CD4-positive, CD25-positive, alpha-beta regulatory T cell (primary cell): Measurements from ENCODE around the gene GALR2. TPM values are rescaled to one million over a fixed set of nuclear protein-coding genes. Genes with fewer than 3 reads are reported as not detected.
A peak's percentile ranks its signal among the peaks of the same experiment; 100 is the strongest.

Experiments used
- ATAC-seq, 2 donors: fragments of 150-1000 bp; cut with Tn5 transposase; one replicate each; pipeline ENCODE4 v1.10.0; 2021; ENCODE audit warnings: low read depth in 2 of 2, moderate number of reproducible peaks in 2 of 2, moderate library complexity in 1 of 2
- DNase-seq, 3 donors: peaks; one replicate each; pipeline versions ENCODE4 v3.0.0 to v3.0.0-alpha.2; 2012 to 2022; ENCODE audit warnings: mixed read lengths in 1 of 3
- H3K27ac ChIP-seq: one replicate; pipeline ENCODE4 v1.7.0; 2013; ENCODE audit warnings: mild to moderate bottlenecking, low read length; ENCODE audit not compliant: insufficient read depth, poor library complexity, severe bottlenecking
- H3K27me3 ChIP-seq: one replicate; pipeline ENCODE4 v1.7.0; 2013; ENCODE audit warnings: low read length; ENCODE audit not compliant: control insufficient read depth, insufficient read depth
- H3K36me3 ChIP-seq: one replicate; pipeline ENCODE4 v1.7.0; 2013; ENCODE audit warnings: mild to moderate bottlenecking, low read length, moderate library complexity; ENCODE audit not compliant: control insufficient read depth, insufficient read depth
- H3K4me1 ChIP-seq: 2 replicates; pipeline ENCODE4 v1.7.0; 2013; ENCODE audit warnings: mild to moderate bottlenecking, low read length; ENCODE audit not compliant: insufficient read depth, control insufficient read depth, poor library complexity, severe bottlenecking
- H3K4me3 ChIP-seq: one replicate; pipeline ENCODE4 v1.7.0; 2013; ENCODE audit warnings: low read depth, mild to moderate bottlenecking, low read length, moderate library complexity
- H3K9me3 ChIP-seq, 2 experiments: 1 replicate in 1 of 2; 2 replicates in 1 of 2; pipeline ENCODE4 v1.7.0; 2013; ENCODE audit warnings: low read length in 2 of 2, mild to moderate bottlenecking in 1 of 2, moderate library complexity in 1 of 2; ENCODE audit not compliant: control insufficient read depth in 2 of 2
- H3K27ac Mint-ChIP-seq, 3 donors: one replicate each; pipeline ENCODE4 v1.8.0; 2020 to 2022; ENCODE audit warnings: mild to moderate bottlenecking in 3 of 3, mixed read lengths in 3 of 3, moderate library complexity in 2 of 3
- H3K27me3 Mint-ChIP-seq: one replicate; pipeline ENCODE4 v1.8.0; 2022; ENCODE audit warnings: mild to moderate bottlenecking, mixed read lengths
- H3K36me3 Mint-ChIP-seq: one replicate; pipeline ENCODE4 v1.8.0; 2020; ENCODE audit warnings: mixed read lengths
- H3K4me1 Mint-ChIP-seq, 4 donors: one replicate each; pipeline ENCODE4 v1.8.0; 2020 to 2022; ENCODE audit warnings: mixed read lengths in 4 of 4, mild to moderate bottlenecking in 1 of 4
- H3K4me3 Mint-ChIP-seq, 4 donors: one replicate each; pipeline ENCODE4 v1.8.0; 2020 to 2022; ENCODE audit warnings: mild to moderate bottlenecking in 4 of 4, mixed read lengths in 4 of 4, moderate library complexity in 3 of 4
- H3K9me3 Mint-ChIP-seq, 7 donors: one replicate each; pipeline ENCODE4 v1.8.0; 2020 to 2022; ENCODE audit warnings: mixed read lengths in 7 of 7, mild to moderate bottlenecking in 3 of 7, moderate library complexity in 2 of 7
- polyA plus RNA-seq, 4 donors: library from polyadenylated mRNA; unstranded; fragments of 300-500 nt; fragmentation: Illumina TruSeq; gene quantifications; one replicate each; pipeline ENCODE4 v1.2.3, GENCODE V29; 2021
- total RNA-seq: library from RNA; stranded (reverse); gene quantifications from one replicate; pipeline ENCODE4 v1.2.3, GENCODE V29; 2022

Gene GALR2
- total and polyA plus RNA-seq, 5 donors from 2014 or later = 0.41 to 0.86 (median 0.62) TPM; not detected in 2

GRCh38 chr17:76083536-76084182, 9.1 kb downstream of the GALR2 start:
- ATAC-seq = no peak

GRCh38 chr17:76085066-76085730, 10.6 kb downstream of the GALR2 start:
- H3K4me3 ChIP-seq = no peak overlapping the region
- Mint-ChIP-seq H3K4me1 (peaks cover 0 to 5% (median 0%) of the 10 kb centered on the region in 4 donors), H3K4me3 (no peak overlapping the region), H3K36me3 (peaks cover 24% of the 10 kb centered on the region), H3K27me3 (peaks cover 4% of the 10 kb centered on the region), H3K27ac (peak overlapping the region in 1 of 3 donors; percentile 42), H3K9me3 (peaks cover 0 to 1% (median 0%) of the 10 kb centered on the region in 7 donors)
- peaks cover 2% of the 10 kb centered on the region for H3K4me1 ChIP-seq
- DNase-seq (no peak), ATAC-seq (no peak)
- H3K9me3 ChIP-seq = no peaks in the 10 kb centered on the region
- H3K27me3 ChIP-seq = no peaks in the 10 kb centered on the region
- H3K36me3 ChIP-seq = peaks cover 71% of the 10 kb centered on the region
- H3K27ac ChIP-seq = no peak overlapping the region

More at GRCh38 chr17:76083536-76084182, 9.1 kb downstream of the GALR2 start:
- Histone ChIP-seq H3K27ac (no peak overlapping the region), H3K9me3 (no peaks in the 10 kb centered on the region), H3K27me3 (no peaks in the 10 kb centered on the region), H3K4me1 (peaks cover 14% of the 10 kb centered on the region), H3K4me3 (no peak overlapping the region), H3K36me3 (peaks cover 55% of the 10 kb centered on the region)
- Mint-ChIP-seq H3K4me1 (peaks cover 0 to 16% (median 0%) of the 10 kb centered on the region in 4 donors), H3K9me3 (peaks cover 0 to 1% (median 0%) of the 10 kb centered on the region in 7 donors), H3K4me3 (no peak overlapping the region), H3K27ac (peak overlapping the region in 1 of 3 donors; percentile 49), H3K36me3 (peaks cover 21% of the 10 kb centered on the region), H3K27me3 (peaks cover 6% of the 10 kb centered on the region)
- no peak for DNase-seq

GRCh38 chr17:76085731-76086366, 11.3 kb downstream of the GALR2 start:
- Mint-ChIP-seq H3K4me3 (no peak overlapping the region), H3K36me3 (peaks cover 24% of the 10 kb centered on the region), H3K27ac (peak overlapping the region in 1 of 3 donors; percentile 42), H3K4me1 (peaks cover 0 to 5% (median 0%) of the 10 kb centered on the region in 4 donors), H3K9me3 (peaks cover 0 to 1% (median 0%) of the 10 kb centered on the region in 7 donors), H3K27me3 (peaks cover 4% of the 10 kb centered on the region)
- ATAC-seq (no peak), DNase-seq (no peak)
- Histone ChIP-seq H3K4me3 (no peak overlapping the region), H3K27ac (no peak overlapping the region), H3K9me3 (no peaks in the 10 kb centered on the region), H3K36me3 (peaks cover 77% of the 10 kb centered on the region), H3K4me1 (no peaks in the 10 kb centered on the region), H3K27me3 (no peaks in the 10 kb centered on the region)

GRCh38 chr17:76086384-76086783, 11.8 kb downstream of the GALR2 start:
- no peak for ATAC-seq
- no peak overlapping the region for H3K4me3 Mint-ChIP-seq
- DNase-seq = no peak
- Histone ChIP-seq H3K4me3 (no peak overlapping the region), H3K9me3 (no peaks in the 10 kb centered on the region), H3K36me3 (peaks cover 82% of the 10 kb centered on the region), H3K27me3 (no peaks in the 10 kb centered on the region), H3K27ac (no peak overlapping the region), H3K4me1 (no peaks in the 10 kb centered on the region)
- H3K4me1 Mint-ChIP-seq = peaks cover 0 to 7% (median 0%) of the 10 kb centered on the region in 4 donors
- H3K9me3 Mint-ChIP-seq = peaks cover 0 to 1% (median 0%) of the 10 kb centered on the region in 7 donors
- H3K36me3 Mint-ChIP-seq = peaks cover 24% of the 10 kb centered on the region
- H3K27ac Mint-ChIP-seq = peak overlapping the region in 1 of 3 donors; percentile 71
- H3K27me3 Mint-ChIP-seq = peaks cover 4% of the 10 kb centered on the region

DNA sequence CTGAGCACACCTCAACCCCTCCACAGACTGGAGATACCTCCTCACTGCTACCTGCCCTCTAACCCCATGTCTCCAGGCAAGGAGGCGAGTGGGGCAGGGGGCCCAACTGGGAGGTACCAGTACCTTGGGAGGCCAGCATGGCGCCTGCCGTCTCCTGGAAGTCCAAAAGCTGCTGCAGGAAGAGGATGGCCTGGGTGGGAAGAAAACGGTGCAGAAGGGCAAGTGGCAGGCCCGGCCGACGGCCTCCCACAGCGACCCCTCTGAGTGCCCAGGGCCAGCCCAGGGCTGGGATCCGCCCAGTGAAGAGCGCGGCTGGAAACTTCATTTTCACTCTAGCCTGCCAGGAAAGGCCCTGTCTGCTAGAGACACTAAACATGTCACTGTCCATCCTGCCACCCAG, 12.9 kb downstream of the GALR2 start:
- H3K9me3 Mint-ChIP-seq = peaks cover 0 to 1% (median 0%) of the 10 kb centered on the region in 7 donors
- H3K36me3 ChIP-seq = peaks cover 92% of the 10 kb centered on the region
- peaks cover 27% of the 10 kb centered on the region for H3K36me3 Mint-ChIP-seq
- DNase-seq (no peak), ATAC-seq (no peak)
- H3K27me3 Mint-ChIP-seq = peaks cover 4% of the 10 kb centered on the region
- no peaks in the 10 kb centered on the region for H3K27me3 ChIP-seq
- H3K4me3 Mint-ChIP-seq = no peak overlapping the region
- H3K27ac ChIP-seq = no peak overlapping the region
- no peak overlapping the region for H3K4me3 ChIP-seq
- peaks cover 0 to 10% (median 0%) of the 10 kb centered on the region in 4 donors for H3K4me1 Mint-ChIP-seq
- H3K4me1 ChIP-seq = no peaks in the 10 kb centered on the region
- H3K27ac Mint-ChIP-seq = no peak overlapping the region
- H3K9me3 ChIP-seq = no peaks in the 10 kb centered on the region

DNA sequence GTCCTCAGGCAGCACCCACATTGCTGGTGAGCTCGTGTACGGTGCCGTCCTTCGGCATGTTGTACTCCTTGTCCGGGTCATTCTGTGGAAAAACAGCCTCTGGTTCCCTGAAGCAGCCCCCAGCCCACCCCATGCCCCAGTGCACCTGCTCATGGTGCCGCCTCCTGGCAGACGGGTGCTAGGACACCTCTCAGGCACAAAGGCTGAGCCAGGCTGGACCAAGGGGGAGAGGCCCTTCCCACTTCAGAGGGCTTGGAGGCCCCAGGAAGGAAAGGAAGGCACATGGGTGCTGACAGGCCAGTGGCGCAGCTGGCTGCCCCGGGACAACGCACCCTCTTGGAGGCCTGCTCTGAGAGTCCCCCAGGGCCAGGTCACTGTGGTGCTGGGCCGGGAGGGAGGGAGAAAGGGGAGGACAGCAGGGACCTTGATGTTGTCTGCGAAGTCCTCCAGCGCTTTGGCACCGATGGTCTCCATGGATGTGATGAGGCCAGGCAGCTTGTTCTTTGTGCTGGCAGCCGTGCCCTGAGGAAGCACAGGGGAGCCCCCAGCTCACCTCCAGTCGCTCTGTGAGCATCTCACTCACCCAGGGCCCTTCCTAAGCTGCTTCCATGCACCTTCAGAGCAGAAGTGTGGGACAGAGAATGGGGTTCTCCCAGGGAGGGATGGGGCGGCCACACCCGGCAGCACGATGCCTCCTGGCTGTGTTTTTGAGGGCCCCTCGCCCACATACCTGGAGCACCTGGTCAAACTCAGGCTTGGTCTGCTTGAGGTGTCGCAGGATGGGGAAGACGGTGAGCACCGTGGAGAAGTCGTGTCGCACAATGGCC, 13.7 kb downstream of the GALR2 start:
- peaks cover 0 to 1% (median 0%) of the 10 kb centered on the region in 7 donors for H3K9me3 Mint-ChIP-seq
- no peak for ATAC-seq
- H3K9me3 ChIP-seq = no peaks in the 10 kb centered on the region
- no peak overlapping the region for H3K4me3 ChIP-seq
- H3K27ac Mint-ChIP-seq = peak overlapping the region in 1 of 3 donors; percentile 31
- H3K36me3 ChIP-seq = peaks cover 95% of the 10 kb centered on the region
- no peak overlapping the region for H3K4me3 Mint-ChIP-seq
- H3K27me3 ChIP-seq = no peaks in the 10 kb centered on the region
- peaks cover 27% of the 10 kb centered on the region for H3K36me3 Mint-ChIP-seq
- peaks cover 0 to 10% (median 0%) of the 10 kb centered on the region in 4 donors for H3K4me1 Mint-ChIP-seq
- DNase-seq = no peak
- no peak overlapping the region for H3K27ac ChIP-seq
- no peaks in the 10 kb centered on the region for H3K4me1 ChIP-seq
- H3K27me3 Mint-ChIP-seq = peaks cover 4% of the 10 kb centered on the region

GRCh38 chr17:76088868-76089576, 14.4 kb downstream of the GALR2 start:
- no peaks in the 10 kb centered on the region for H3K4me1 ChIP-seq
- peak overlapping the region in 1 of 3 donors; percentile 31 for H3K27ac Mint-ChIP-seq
- no peaks in the 10 kb centered on the region for H3K27me3 ChIP-seq
- H3K9me3 Mint-ChIP-seq = peaks cover 0 to 1% (median 0%) of the 10 kb centered on the region in 7 donors
- no peak overlapping the region for H3K4me3 ChIP-seq
- peaks cover 0 to 10% (median 0%) of the 10 kb centered on the region in 4 donors for H3K4me1 Mint-ChIP-seq
- peaks cover 28% of the 10 kb centered on the region for H3K36me3 Mint-ChIP-seq
- peaks cover 94% of the 10 kb centered on the region for H3K36me3 ChIP-seq
- ATAC-seq (no peak), DNase-seq (no peak)
- no peak overlapping the region for H3K4me3 Mint-ChIP-seq
- H3K27me3 Mint-ChIP-seq = peaks cover 4% of the 10 kb centered on the region
- H3K27ac ChIP-seq = no peak overlapping the region
- no peaks in the 10 kb centered on the region for H3K9me3 ChIP-seq
